ENCODE results near the gene TOX3.

GRCh38 chr16:52512297-52512987 lies 34.5 kb downstream of the TOX3 start:
- TF ChIP-seq CTCF (IDR thresholded peaks at IDR 0.05) (no peak), EP300 (IDR thresholded peaks at IDR 0.05) (no peak), POLR2AphosphoS5 (IDR thresholded peaks at IDR 0.05) (no peak), POLR2A (IDR thresholded peaks at IDR 0.05) (no peak)

Data from gastroesophageal sphincter (tissue), 3 donors.